ENCODE measurements around the gene PTH1R. TPM values are rescaled to one million over a fixed set of nuclear protein-coding genes. Genes with fewer than 3 reads are reported as not detected.

Gene PTH1R
- total and polyA plus RNA-seq, 10 of the 15 experiments (the other 5 are each of a cell fraction or from before 2014, with no cell fraction given): not detected

DNA sequence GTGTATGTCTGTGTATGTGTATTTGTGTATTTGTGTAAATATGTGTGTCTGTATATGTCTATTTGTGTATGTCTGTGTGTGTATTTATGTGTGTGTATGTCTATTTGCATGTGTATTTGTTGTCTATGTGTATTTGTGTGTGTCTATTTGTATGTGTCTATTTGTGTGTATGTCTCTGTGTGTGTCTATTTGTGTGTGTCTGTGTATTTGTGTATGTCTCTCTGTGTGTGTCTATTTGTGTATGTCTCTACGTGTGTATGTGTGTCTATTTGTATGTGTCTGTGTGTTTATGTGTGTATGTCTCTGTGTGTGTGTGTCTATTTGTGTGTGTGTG lies 30.4 kb downstream of the PTH1R start (continued):
- TF ChIP-seq MLLT1 (IDR thresholded peaks at IDR 0.05) (no peak), NRF1 (conservative IDR thresholded peaks at IDR 0.05; ENCODE audit: low read depth, low read length) (no peak), STAT1 (conservative IDR thresholded peaks at IDR 0.05) (no peak), DPF2 (IDR thresholded peaks at IDR 0.05) (no peak), ELK1 (IDR thresholded peaks at IDR 0.05; ENCODE audit: low read depth, low read length) (no peak), ZNF687 (IDR thresholded peaks at IDR 0.05) (no peak), TCF3 (IDR thresholded peaks at IDR 0.05; ENCODE audit: borderline replicate concordance, insufficient read depth, low read depth, low read length) (no peak), PRDM15 (CRISPR knock-in tag; IDR thresholded peaks at IDR 0.05) (no peak), SUPT20H (IDR thresholded peaks at IDR 0.05; ENCODE audit: borderline replicate concordance, control insufficient read depth, low read depth, low read length) (no peak), CREM (IDR thresholded peaks at IDR 0.05; ENCODE audit: low read depth) (no peak), CEBPZ (IDR thresholded peaks at IDR 0.05; ENCODE audit: low read depth, low read length) (no peak), ZBTB4 (CRISPR knock-in tag; IDR thresholded peaks at IDR 0.05) (no peak)

Measured in GM12878 (cell line).